PC-9 (cell line): Measurements from ENCODE around the gene USH2A.

ENCODE experiments used
- CTCF ChIP-seq: fragments of 200-600 bp; sonication (generic); conservative IDR thresholded peaks from 2 replicates; pipeline ENCODE4 v1.6.1; 2017; ENCODE audit warnings: mixed run types, antibody characterized with exemption, mild to moderate bottlenecking, moderate library complexity
- EZH2 ChIP-seq: fragments of 200-600 bp; sonication (generic); IDR thresholded peaks from 2 replicates; pipeline ENCODE4 v1.8.0; 2017; ENCODE audit warnings: antibody characterized with exemption, low read depth

GRCh38 chr1:216325336-216325735, 97.9 kb downstream of the USH2A start:
- TF ChIP-seq CTCF: no peak
- TF ChIP-seq EZH2: no peak
